ENCODE results near the gene GOLGA8M.
"Not testable (repeated sequence)": the region's sequence is repeated elsewhere in the genome, so short reads cannot be mapped to it uniquely, and the experiment has no call there.

Gene GOLGA8M

GRCh38 chr15:28718576-28718975, 6.4 kb upstream of the GOLGA8M start:
- not testable (repeated sequence) for H3K27ac ChIP-seq (ENCODE audit: low read length); H3K27me3 ChIP-seq (ENCODE audit: low read depth, low read length); H3K9me3 ChIP-seq (ENCODE audit: control insufficient read depth in 1 of 2, low read length in 2 of 2); H3K36me3 ChIP-seq (ENCODE audit: control insufficient read depth in 1 of 2, insufficient read depth in 2 of 2, low read length in 2 of 2); H3K4me3 ChIP-seq (ENCODE audit: low read depth in 1 of 2, low read length in 2 of 2); H3K4me1 ChIP-seq (ENCODE audit: control insufficient read depth in 1 of 2, insufficient read depth in 2 of 2, low read length in 2 of 2)

GRCh38 chr15:28714176-28714575, 2.0 kb upstream of the GOLGA8M start:
- H3K9me3 ChIP-seq (ENCODE audit: control insufficient read depth in 1 of 2, low read length in 2 of 2); H3K27ac ChIP-seq (ENCODE audit: low read length); H3K27me3 ChIP-seq (ENCODE audit: low read depth, low read length); H3K4me3 ChIP-seq (ENCODE audit: low read depth in 1 of 2, low read length in 2 of 2); H3K4me1 ChIP-seq (ENCODE audit: control insufficient read depth in 1 of 2, insufficient read depth in 2 of 2, low read length in 2 of 2); H3K36me3 ChIP-seq (ENCODE audit: control insufficient read depth in 1 of 2, insufficient read depth in 2 of 2, low read length in 2 of 2): not testable (repeated sequence)

- not testable (repeated sequence) for H3K36me3 ChIP-seq (ENCODE audit: control insufficient read depth in 1 of 2, insufficient read depth in 2 of 2, low read length in 2 of 2); H3K27ac ChIP-seq (ENCODE audit: low read length); H3K27me3 ChIP-seq (ENCODE audit: low read depth, low read length); H3K4me1 ChIP-seq (ENCODE audit: control insufficient read depth in 1 of 2, insufficient read depth in 2 of 2, low read length in 2 of 2); H3K9me3 ChIP-seq (ENCODE audit: control insufficient read depth in 1 of 2, low read length in 2 of 2); H3K4me3 ChIP-seq (ENCODE audit: low read depth in 1 of 2, low read length in 2 of 2)
Observed at GRCh38 chr15:28703927-28704326, 8.3 kb downstream of the GOLGA8M start.

GRCh38 chr15:28702427-28702826, 9.8 kb downstream of the GOLGA8M start:
- H3K27ac ChIP-seq (ENCODE audit: low read length); H3K27me3 ChIP-seq (ENCODE audit: low read depth, low read length); H3K4me3 ChIP-seq (ENCODE audit: low read depth in 1 of 2, low read length in 2 of 2); H3K36me3 ChIP-seq (ENCODE audit: control insufficient read depth in 1 of 2, insufficient read depth in 2 of 2, low read length in 2 of 2); H3K4me1 ChIP-seq (ENCODE audit: control insufficient read depth in 1 of 2, insufficient read depth in 2 of 2, low read length in 2 of 2); H3K9me3 ChIP-seq (ENCODE audit: control insufficient read depth in 1 of 2, low read length in 2 of 2): not testable (repeated sequence)

GRCh38 chr15:28694006-28694751, 18.0 kb downstream of the GOLGA8M start:
- not testable (repeated sequence) for H3K4me3 ChIP-seq (ENCODE audit: low read depth in 1 of 2, low read length in 2 of 2); H3K4me1 ChIP-seq (ENCODE audit: control insufficient read depth in 1 of 2, insufficient read depth in 2 of 2, low read length in 2 of 2); H3K9me3 ChIP-seq (ENCODE audit: control insufficient read depth in 1 of 2, low read length in 2 of 2); H3K36me3 ChIP-seq (ENCODE audit: control insufficient read depth in 1 of 2, insufficient read depth in 2 of 2, low read length in 2 of 2); H3K27me3 ChIP-seq (ENCODE audit: low read depth, low read length); H3K27ac ChIP-seq (ENCODE audit: low read length)

- H3K4me3 ChIP-seq (ENCODE audit: low read depth in 1 of 2, low read length in 2 of 2); H3K9me3 ChIP-seq (ENCODE audit: control insufficient read depth in 1 of 2, low read length in 2 of 2); H3K4me1 ChIP-seq (ENCODE audit: control insufficient read depth in 1 of 2, insufficient read depth in 2 of 2, low read length in 2 of 2); H3K27me3 ChIP-seq (ENCODE audit: low read depth, low read length); H3K36me3 ChIP-seq (ENCODE audit: control insufficient read depth in 1 of 2, insufficient read depth in 2 of 2, low read length in 2 of 2); H3K27ac ChIP-seq (ENCODE audit: low read length): not testable (repeated sequence)
Observed at GRCh38 chr15:28693021-28693420, 19.2 kb downstream of the GOLGA8M start.

GRCh38 chr15:28673533-28673932, 38.7 kb downstream of the GOLGA8M start:
- H3K9me3 ChIP-seq (ENCODE audit: control insufficient read depth in 1 of 2, low read length in 2 of 2); H3K4me3 ChIP-seq (ENCODE audit: low read depth in 1 of 2, low read length in 2 of 2); H3K36me3 ChIP-seq (ENCODE audit: control insufficient read depth in 1 of 2, insufficient read depth in 2 of 2, low read length in 2 of 2); H3K27ac ChIP-seq (ENCODE audit: low read length); H3K27me3 ChIP-seq (ENCODE audit: low read depth, low read length); H3K4me1 ChIP-seq (ENCODE audit: control insufficient read depth in 1 of 2, insufficient read depth in 2 of 2, low read length in 2 of 2): not testable (repeated sequence)

GRCh38 chr15:28672122-28672521, 40.1 kb downstream of the GOLGA8M start:
- H3K36me3 ChIP-seq (ENCODE audit: control insufficient read depth in 1 of 2, insufficient read depth in 2 of 2, low read length in 2 of 2); H3K27me3 ChIP-seq (ENCODE audit: low read depth, low read length); H3K4me1 ChIP-seq (ENCODE audit: control insufficient read depth in 1 of 2, insufficient read depth in 2 of 2, low read length in 2 of 2); H3K9me3 ChIP-seq (ENCODE audit: control insufficient read depth in 1 of 2, low read length in 2 of 2); H3K4me3 ChIP-seq (ENCODE audit: low read depth in 1 of 2, low read length in 2 of 2); H3K27ac ChIP-seq (ENCODE audit: low read length): not testable (repeated sequence)

- H3K27ac ChIP-seq (ENCODE audit: low read length); H3K4me1 ChIP-seq (ENCODE audit: control insufficient read depth in 1 of 2, insufficient read depth in 2 of 2, low read length in 2 of 2); H3K27me3 ChIP-seq (ENCODE audit: low read depth, low read length); H3K9me3 ChIP-seq (ENCODE audit: control insufficient read depth in 1 of 2, low read length in 2 of 2); H3K36me3 ChIP-seq (ENCODE audit: control insufficient read depth in 1 of 2, insufficient read depth in 2 of 2, low read length in 2 of 2); H3K4me3 ChIP-seq (ENCODE audit: low read depth in 1 of 2, low read length in 2 of 2): not testable (repeated sequence)
Observed at GRCh38 chr15:28666402-28666801, 45.8 kb downstream of the GOLGA8M start.

GRCh38 chr15:28664575-28664974, 47.6 kb downstream of the GOLGA8M start:
- not testable (repeated sequence) for H3K27ac ChIP-seq (ENCODE audit: low read length); H3K4me3 ChIP-seq (ENCODE audit: low read depth in 1 of 2, low read length in 2 of 2); H3K36me3 ChIP-seq (ENCODE audit: control insufficient read depth in 1 of 2, insufficient read depth in 2 of 2, low read length in 2 of 2); H3K4me1 ChIP-seq (ENCODE audit: control insufficient read depth in 1 of 2, insufficient read depth in 2 of 2, low read length in 2 of 2); H3K27me3 ChIP-seq (ENCODE audit: low read depth, low read length); H3K9me3 ChIP-seq (ENCODE audit: control insufficient read depth in 1 of 2, low read length in 2 of 2)

GRCh38 chr15:28663717-28664116, 48.5 kb downstream of the GOLGA8M start:
- H3K36me3 ChIP-seq (ENCODE audit: control insufficient read depth in 1 of 2, insufficient read depth in 2 of 2, low read length in 2 of 2); H3K27ac ChIP-seq (ENCODE audit: low read length); H3K4me3 ChIP-seq (ENCODE audit: low read depth in 1 of 2, low read length in 2 of 2); H3K4me1 ChIP-seq (ENCODE audit: control insufficient read depth in 1 of 2, insufficient read depth in 2 of 2, low read length in 2 of 2); H3K9me3 ChIP-seq (ENCODE audit: control insufficient read depth in 1 of 2, low read length in 2 of 2); H3K27me3 ChIP-seq (ENCODE audit: low read depth, low read length): not testable (repeated sequence)

- H3K4me1 ChIP-seq (ENCODE audit: control insufficient read depth in 1 of 2, insufficient read depth in 2 of 2, low read length in 2 of 2); H3K27me3 ChIP-seq (ENCODE audit: low read depth, low read length); H3K9me3 ChIP-seq (ENCODE audit: control insufficient read depth in 1 of 2, low read length in 2 of 2); H3K36me3 ChIP-seq (ENCODE audit: control insufficient read depth in 1 of 2, insufficient read depth in 2 of 2, low read length in 2 of 2); H3K4me3 ChIP-seq (ENCODE audit: low read depth in 1 of 2, low read length in 2 of 2); H3K27ac ChIP-seq (ENCODE audit: low read length): not testable (repeated sequence)
Observed at GRCh38 chr15:28660750-28661149, 51.5 kb downstream of the GOLGA8M start.

Measured in muscle layer of duodenum (tissue), 2 donors.